OCI-LY7 (cell line): Measurements from ENCODE around the gene PBX1. TPM values are rescaled to one million over a fixed set of nuclear protein-coding genes. Genes with fewer than 3 reads are reported as not detected.

ENCODE experiments used
- BruUV-seq: library from RNA; stranded (reverse); fragments of 400-500 nt; replicated peaks from 2 replicates; lab custom pipeline; 2021; lab: Mats Ljungman, UMichigan
- CTCF ChIA-PET: fragments of 300-600 bp; sonication (Branson Sonifier 250); formaldehyde crosslinking; loops from one replicate; lab custom pipeline; 2022; ENCODE audit warnings: antibody characterized with exemption; ENCODE audit not compliant: unreplicated experiment; lab: Charles Lee
- POLR2A ChIA-PET: fragments of 300-600 bp; sonication (Branson Sonifier 250); formaldehyde crosslinking; loops from one replicate; lab custom pipeline; 2022; ENCODE audit warnings: antibody characterized with exemption; lab: Charles Lee
- DNase-seq: peaks from one replicate; pipeline ENCODE4 v3.0.0-alpha.2; 2015; ENCODE audit warnings: low spot score
- H2AFZ ChIP-seq: fragments of 200-600 bp; sonication (generic), shearing (Covaris generic); 2 replicates; pipeline ENCODE4 v1.6.1; 2014; ENCODE audit warnings: mild to moderate bottlenecking, antibody characterized with exemption, low read length, moderate library complexity
- H3K27ac ChIP-seq: fragments of 200-600 bp; sonication (generic); 2 replicates; pipeline ENCODE4 v1.5.1; 2014; ENCODE audit warnings: mixed run types, low read depth, mild to moderate bottlenecking, moderate library complexity, low read length, inconsistent platforms; ENCODE audit not compliant: poor library complexity, severe bottlenecking
- H3K36me3 ChIP-seq: fragments of 200-600 bp; sonication (generic); 2 replicates; pipeline ENCODE4 v1.6.1; 2014; ENCODE audit warnings: mild to moderate bottlenecking, antibody characterized with exemption, low read length, moderate library complexity, mixed read lengths; ENCODE audit not compliant: insufficient read depth
- H3K4me1 ChIP-seq: fragments of 200-600 bp; sonication (generic); 2 replicates; pipeline ENCODE4 v1.5.1; 2014; ENCODE audit warnings: mild to moderate bottlenecking, low read length; ENCODE audit not compliant: insufficient read depth, poor library complexity, severe bottlenecking
- H3K4me2 ChIP-seq: fragments of 200-600 bp; sonication (generic); 2 replicates; pipeline ENCODE4 v1.6.1; 2014; ENCODE audit warnings: mild to moderate bottlenecking, low read length
- H3K4me3 ChIP-seq: fragments of 200-600 bp; sonication (generic); 2 replicates; pipeline ENCODE4 v1.5.1; 2014; ENCODE audit warnings: mild to moderate bottlenecking, low read depth, low read length; ENCODE audit not compliant: poor library complexity, severe bottlenecking
- H3K79me2 ChIP-seq: fragments of 200-600 bp; sonication (generic); 2 replicates; pipeline ENCODE4 v1.6.1; 2016; ENCODE audit warnings: low read depth, mild to moderate bottlenecking, low read length, moderate library complexity, mixed read lengths; ENCODE audit not compliant: insufficient read depth
- H3K9me2 ChIP-seq: fragments of 200-600 bp; sonication (generic); 2 replicates; pipeline ENCODE4 v1.6.1; 2016; ENCODE audit warnings: mild to moderate bottlenecking, low read length, mixed read lengths; ENCODE audit not compliant: insufficient read depth
- H3K9me3 ChIP-seq: fragments of 200-600 bp; sonication (generic); 2 replicates; pipeline ENCODE4 v1.6.1; 2014; ENCODE audit warnings: mild to moderate bottlenecking, mixed run types, low read length, mixed read lengths
- H4K20me1 ChIP-seq: fragments of 200-600 bp; sonication (generic); 2 replicates; pipeline ENCODE4 v1.6.1; 2014; ENCODE audit warnings: mild to moderate bottlenecking, antibody characterized with exemption, low read length, moderate library complexity, mixed read lengths; ENCODE audit not compliant: insufficient read depth
- EZH2phosphoT487 ChIP-seq: fragments of 200-600 bp; sonication (generic); IDR thresholded peaks from 2 replicates; pipeline ENCODE4 v1.6.1; 2018; ENCODE audit warnings: low read depth, borderline replicate concordance, mild to moderate bottlenecking, mixed run types, antibody characterized with exemption, low read length, moderate library complexity, mixed read lengths
- intact Hi-C: fragments of 100-400 bp; cut with micrococcal nuclease; formaldehyde crosslinking; loops from one replicate; pipeline ENCODE4 v1.10.0; 2022; ENCODE audit not compliant: unreplicated experiment
- total RNA-seq, 2 experiments: library from RNA; depleted of rRNA in 1 of 2; stranded (reverse); fragments of >200 nt in 1 of 2; shearing (Covaris generic) in 1 of 2; gene quantifications; 2 replicates each; pipeline ENCODE4 v1.2.3, GENCODE V29; 2014 to 2022
- TF ChIP-seq, protein P1 (sequence below): fragments of 200-600 bp; sonication (generic); conservative IDR thresholded peaks from 2 replicates; pipeline ENCODE4 v1.5.1; 2014; ENCODE audit warnings: mild to moderate bottlenecking, antibody characterized with exemption, low read length, moderate library complexity, mixed read lengths

The PBX1 gene
- total RNA-seq, 2 experiments from 2014 or later, result not detected

DNA sequence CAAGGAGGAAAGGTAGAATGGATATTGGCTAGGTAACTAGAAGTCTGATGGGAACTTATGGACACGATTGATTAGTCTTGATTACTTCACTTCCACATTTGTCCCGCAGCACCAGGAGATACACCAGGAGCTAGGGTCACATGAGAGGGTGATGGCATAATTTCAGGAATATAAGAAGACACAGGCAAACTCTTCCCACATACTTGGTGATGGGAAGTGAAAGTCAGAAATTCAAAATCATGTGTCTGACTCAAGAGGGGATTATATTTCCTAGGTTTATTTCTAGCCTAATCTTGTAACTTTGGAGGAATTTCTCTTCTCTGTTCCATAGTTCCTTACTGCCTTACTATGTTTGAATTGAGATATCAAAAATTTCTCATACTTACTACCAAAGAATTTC, 185.0 kb downstream of the PBX1 start:
- Histone ChIP-seq H3K4me3 (no peak overlapping the region), H3K9me2 (no peaks in the 10 kb centered on the region), H4K20me1 (no peaks in the 10 kb centered on the region), H3K27ac (no peak overlapping the region), H3K36me3 (no peaks in the 10 kb centered on the region), H2AFZ (no peak overlapping the region), H3K4me2 (no peak overlapping the region), H3K4me1 (no peaks in the 10 kb centered on the region), H3K9me3 (no peaks in the 10 kb centered on the region), H3K79me2 (no peaks in the 10 kb centered on the region)
- TF ChIP-seq, protein P1, sequence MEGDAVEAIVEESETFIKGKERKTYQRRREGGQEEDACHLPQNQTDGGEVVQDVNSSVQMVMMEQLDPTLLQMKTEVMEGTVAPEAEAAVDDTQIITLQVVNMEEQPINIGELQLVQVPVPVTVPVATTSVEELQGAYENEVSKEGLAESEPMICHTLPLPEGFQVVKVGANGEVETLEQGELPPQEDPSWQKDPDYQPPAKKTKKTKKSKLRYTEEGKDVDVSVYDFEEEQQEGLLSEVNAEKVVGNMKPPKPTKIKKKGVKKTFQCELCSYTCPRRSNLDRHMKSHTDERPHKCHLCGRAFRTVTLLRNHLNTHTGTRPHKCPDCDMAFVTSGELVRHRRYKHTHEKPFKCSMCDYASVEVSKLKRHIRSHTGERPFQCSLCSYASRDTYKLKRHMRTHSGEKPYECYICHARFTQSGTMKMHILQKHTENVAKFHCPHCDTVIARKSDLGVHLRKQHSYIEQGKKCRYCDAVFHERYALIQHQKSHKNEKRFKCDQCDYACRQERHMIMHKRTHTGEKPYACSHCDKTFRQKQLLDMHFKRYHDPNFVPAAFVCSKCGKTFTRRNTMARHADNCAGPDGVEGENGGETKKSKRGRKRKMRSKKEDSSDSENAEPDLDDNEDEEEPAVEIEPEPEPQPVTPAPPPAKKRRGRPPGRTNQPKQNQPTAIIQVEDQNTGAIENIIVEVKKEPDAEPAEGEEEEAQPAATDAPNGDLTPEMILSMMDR, result no peak
- TF ChIP-seq EZH2phosphoT487, result no peak
- intact Hi-C loops, result no loop called here
- POLR2A ChIA-PET, result no interaction called here
- DNase-seq, result no peak
- CTCF ChIA-PET, result no interaction called here
- no TSS peak for BruUV-seq

DNA sequence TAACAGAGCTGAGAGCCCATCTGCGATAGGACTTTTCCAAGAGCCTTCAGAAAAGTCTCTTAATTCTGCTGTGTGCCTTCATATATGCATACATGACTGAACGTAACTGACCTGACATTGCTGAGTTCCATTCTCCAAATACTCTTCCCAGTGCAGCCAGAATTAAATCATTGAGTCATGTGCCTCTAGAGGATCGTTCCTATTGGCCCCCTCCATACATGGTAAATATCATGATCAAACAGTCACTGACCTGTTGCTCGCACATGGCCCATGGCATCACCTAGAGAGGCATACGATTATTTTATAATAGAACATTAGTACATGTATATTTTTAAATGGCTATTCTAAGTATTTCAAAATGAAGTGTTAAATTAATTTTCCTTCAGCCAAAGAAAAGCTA, 186.8 kb downstream of the PBX1 start:
- ChIA-PET CTCF (no interaction called here), POLR2A (no interaction called here)
- no peaks in the 10 kb centered on the region for H3K36me3 ChIP-seq
- H3K9me2 ChIP-seq, result no peaks in the 10 kb centered on the region
- H3K79me2 ChIP-seq, result no peaks in the 10 kb centered on the region
- H4K20me1 ChIP-seq, result no peaks in the 10 kb centered on the region
- no TSS peak for BruUV-seq
- no peak overlapping the region for H3K27ac ChIP-seq
- H3K4me1 ChIP-seq, result no peaks in the 10 kb centered on the region
- H3K9me3 ChIP-seq, result no peaks in the 10 kb centered on the region
- H3K4me2 ChIP-seq, result no peak overlapping the region
- intact Hi-C loops, result no loop called here
- no peak for DNase-seq
- H3K4me3 ChIP-seq, result no peak overlapping the region
- no peak for TF ChIP-seq EZH2phosphoT487
- TF ChIP-seq, protein P1, result no peak
- no peak overlapping the region for H2AFZ ChIP-seq

DNA sequence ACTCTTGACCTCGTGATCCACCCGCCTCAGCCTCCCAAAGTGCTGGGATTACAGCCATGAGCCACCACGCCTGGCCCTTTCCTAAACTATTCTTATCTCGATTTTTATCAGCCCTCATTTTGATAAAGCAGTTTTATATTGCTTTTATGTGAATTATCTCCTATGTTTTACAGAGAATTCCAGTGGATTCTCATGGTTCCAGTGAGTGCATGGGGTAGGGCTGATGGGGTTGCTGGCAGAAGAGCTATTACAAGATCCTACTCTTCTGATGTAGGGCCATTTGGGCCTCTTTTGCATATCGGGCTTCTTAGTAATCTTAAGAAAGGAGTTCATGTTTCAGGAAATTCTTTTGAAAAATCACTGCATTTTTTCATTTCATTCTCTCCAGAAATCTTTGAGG, 187.6 kb downstream of the PBX1 start:
- no peak for TF ChIP-seq EZH2phosphoT487
- ChIA-PET POLR2A (interaction anchor here (0.7 kb wide), 1 partner anchor 220 kb away, joined by 3 read pairs; no protein-coding TSS in a partner anchor), CTCF (no interaction called here)
- no peak for DNase-seq
- intact Hi-C loops, result no loop called here
- no peak overlapping the region for H3K4me3 ChIP-seq
- H3K4me1 ChIP-seq, result no peaks in the 10 kb centered on the region
- H3K4me2 ChIP-seq, result no peak overlapping the region
- no peaks in the 10 kb centered on the region for H3K9me2 ChIP-seq
- no peaks in the 10 kb centered on the region for H3K79me2 ChIP-seq
- no peaks in the 10 kb centered on the region for H3K9me3 ChIP-seq
- H2AFZ ChIP-seq, result no peak overlapping the region
- H4K20me1 ChIP-seq, result no peaks in the 10 kb centered on the region
- no peaks in the 10 kb centered on the region for H3K36me3 ChIP-seq
- BruUV-seq, result no TSS peak
- H3K27ac ChIP-seq, result no peak overlapping the region
